Measurements from ENCODE around the gene NR3C1. TPM values are rescaled to one million over a fixed set of nuclear protein-coding genes. Genes with fewer than 3 reads are reported as not detected.
A peak's percentile ranks its signal among the peaks of the same experiment; 100 is the strongest.

NR3C1 gene
- total RNA-seq, 2 experiments from 2014 or later = 48.6 to 53.9 TPM

DNA sequence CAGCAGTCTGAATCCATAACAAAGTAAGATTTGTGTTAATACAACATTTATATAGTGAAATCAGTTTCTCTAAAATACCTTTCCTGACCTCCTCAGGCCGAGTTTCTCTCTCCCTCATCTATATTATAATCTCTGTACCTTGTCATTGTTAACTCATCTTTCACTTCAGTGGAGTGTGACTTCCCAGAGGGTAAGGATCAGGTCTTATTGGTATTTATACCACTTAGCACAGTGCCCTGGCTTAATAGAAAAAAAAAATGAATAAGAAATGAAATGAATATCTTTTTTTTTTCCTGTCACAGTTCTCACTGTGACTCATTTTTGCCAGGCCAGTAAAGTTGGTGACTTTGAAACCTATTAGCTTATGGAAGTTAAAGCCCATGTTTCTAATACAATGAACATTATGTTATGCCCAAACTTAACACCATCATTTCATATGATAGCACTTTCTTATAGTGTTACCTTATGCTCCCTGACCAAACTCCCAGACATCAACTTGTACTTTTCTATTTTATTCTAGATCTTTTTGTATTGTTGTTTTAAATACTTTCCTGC lies 90.1 kb downstream of the NR3C1 start:
- DNase-seq = no peak
- intact Hi-C loops (cut with micrococcal nuclease) = loop anchor here (5.0 kb wide), 2 partner anchors 84 to 96 kb away; no protein-coding TSS in a partner anchor
- H3K27me3 Mint-ChIP-seq = no peaks in the 10 kb centered on the region

DNA sequence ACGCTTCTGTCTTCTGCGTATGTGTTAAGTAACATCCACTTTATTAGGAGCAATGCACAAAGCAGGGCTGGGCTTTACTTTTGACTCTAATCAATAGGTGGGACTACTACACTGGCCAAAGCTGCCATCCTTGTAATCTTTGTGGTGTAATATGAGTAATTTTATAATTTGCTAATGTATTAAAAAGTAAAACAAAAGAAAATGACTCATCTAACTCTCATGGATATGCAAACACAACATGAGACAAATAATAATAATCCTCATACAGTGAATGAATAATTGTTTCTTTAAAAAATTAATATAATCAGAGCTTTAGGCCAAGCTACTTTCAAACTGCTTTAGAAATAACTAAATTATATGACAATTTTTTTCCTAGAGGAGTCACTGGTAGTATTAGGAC lies 90.7 kb downstream of the NR3C1 start:
- POLR2A ChIA-PET = interaction anchor here (1.5 kb wide), 1 partner anchor 99 kb away, joined by 3 read pairs; no protein-coding TSS in a partner anchor
- Mint-ChIP-seq H3K27ac (no peak overlapping the region), H3K4me3 (no peak overlapping the region), H3K27me3 (no peaks in the 10 kb centered on the region), H3K4me1 (ENCODE audit: low read depth) (peaks cover 58% of the 10 kb centered on the region), H3K36me3 (peaks cover 37% of the 10 kb centered on the region), H3K9me3 (no peaks in the 10 kb centered on the region)
- DNase-seq = no peak
- CTCF ChIA-PET = interaction anchor here (1.4 kb wide), 1 partner anchor 28 kb away, joined by 5 read pairs; no protein-coding TSS in a partner anchor
- intact Hi-C loops (cut with micrococcal nuclease) = loop anchor here (5.0 kb wide), 2 partner anchors 84 to 96 kb away; no protein-coding TSS in a partner anchor

More for the DNA sequence above, 90.1 kb downstream of the NR3C1 start:
- Mint-ChIP-seq H3K27ac (peak overlapping the region; percentile 5), H3K9me3 (no peaks in the 10 kb centered on the region), H3K36me3 (peaks cover 33% of the 10 kb centered on the region), H3K4me1 (ENCODE audit: low read depth) (peaks cover 63% of the 10 kb centered on the region), H3K4me3 (no peak overlapping the region)
- ChIA-PET CTCF (interaction anchor here (1.4 to 1.6 kb wide), 2 partner anchors 27 to 91 kb away, joined by 3 to 5 read pairs; no protein-coding TSS in a partner anchor), POLR2A (interaction anchor here (0.5 to 1.5 kb wide), 2 partner anchors 100 to 868 kb away, joined by 3 read pairs; no protein-coding TSS in a partner anchor)

DNA sequence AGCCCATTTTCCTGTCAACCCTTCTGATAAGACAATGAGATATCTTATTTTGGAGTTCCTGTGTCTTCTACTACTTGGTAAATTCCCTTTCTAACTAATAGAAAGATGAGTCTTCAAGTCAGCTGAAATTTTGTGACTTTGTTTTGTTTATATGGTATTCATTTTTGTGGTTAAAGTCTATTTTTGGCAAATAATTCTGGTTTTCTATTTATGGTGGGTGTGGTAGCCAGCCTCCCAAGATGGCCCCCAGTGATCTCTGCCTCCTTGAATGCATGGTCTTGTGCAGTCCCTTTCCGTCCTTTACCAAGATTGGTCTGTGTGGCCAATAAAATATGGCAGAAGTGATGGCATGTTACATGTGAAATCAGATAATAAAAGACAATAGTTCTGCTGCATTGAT lies 91.5 kb downstream of the NR3C1 start:
- Mint-ChIP-seq H3K27ac (no peak overlapping the region), H3K36me3 (peaks cover 40% of the 10 kb centered on the region)
- intact Hi-C loops (cut with micrococcal nuclease) = loop anchor here (5.0 kb wide), 2 partner anchors 85 to 95 kb away; no protein-coding TSS in a partner anchor

DNA sequence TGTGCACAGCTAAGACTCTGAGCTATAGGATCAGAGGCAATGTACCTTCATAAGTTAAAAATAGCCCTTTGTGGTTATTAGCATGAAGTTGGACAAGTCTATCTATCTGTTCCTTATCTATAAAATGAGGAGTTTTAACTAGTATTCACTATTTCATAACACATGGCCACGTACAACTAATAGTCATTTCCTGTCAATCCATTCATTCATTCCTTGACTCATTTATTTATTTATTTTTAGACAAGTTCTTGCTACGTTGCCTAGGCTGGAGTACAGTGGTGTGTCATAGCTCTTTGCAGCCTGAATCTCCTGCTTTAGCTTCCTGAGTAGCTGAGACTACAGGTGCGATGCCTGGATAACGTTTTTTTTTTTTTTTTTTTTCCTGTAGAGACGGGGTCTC lies 92.1 kb downstream of the NR3C1 start:
- ChIA-PET POLR2A (no interaction called here), CTCF (interaction anchor here (1.0 kb wide), 1 partner anchor 199 kb away, joined by 4 read pairs; no protein-coding TSS in a partner anchor)
- Mint-ChIP-seq H3K4me1 (ENCODE audit: low read depth) (peaks cover 51% of the 10 kb centered on the region), H3K9me3 (no peaks in the 10 kb centered on the region), H3K27ac (no peak overlapping the region), H3K27me3 (no peaks in the 10 kb centered on the region), H3K4me3 (no peak overlapping the region), H3K36me3 (peaks cover 40% of the 10 kb centered on the region)
- no peak for DNase-seq
- intact Hi-C loops (cut with micrococcal nuclease) = loop anchor here (5.0 kb wide), 2 partner anchors 86 to 94 kb away; no protein-coding TSS in a partner anchor

More for the DNA sequence above, 91.5 kb downstream of the NR3C1 start:
- no peak overlapping the region for H3K4me3 Mint-ChIP-seq
- POLR2A ChIA-PET = no interaction called here
- no peaks in the 10 kb centered on the region for H3K27me3 Mint-ChIP-seq
- CTCF ChIA-PET = no interaction called here
- DNase-seq = no peak
- no peaks in the 10 kb centered on the region for H3K9me3 Mint-ChIP-seq
- H3K4me1 Mint-ChIP-seq (ENCODE audit: low read depth) = peaks cover 53% of the 10 kb centered on the region

DNA sequence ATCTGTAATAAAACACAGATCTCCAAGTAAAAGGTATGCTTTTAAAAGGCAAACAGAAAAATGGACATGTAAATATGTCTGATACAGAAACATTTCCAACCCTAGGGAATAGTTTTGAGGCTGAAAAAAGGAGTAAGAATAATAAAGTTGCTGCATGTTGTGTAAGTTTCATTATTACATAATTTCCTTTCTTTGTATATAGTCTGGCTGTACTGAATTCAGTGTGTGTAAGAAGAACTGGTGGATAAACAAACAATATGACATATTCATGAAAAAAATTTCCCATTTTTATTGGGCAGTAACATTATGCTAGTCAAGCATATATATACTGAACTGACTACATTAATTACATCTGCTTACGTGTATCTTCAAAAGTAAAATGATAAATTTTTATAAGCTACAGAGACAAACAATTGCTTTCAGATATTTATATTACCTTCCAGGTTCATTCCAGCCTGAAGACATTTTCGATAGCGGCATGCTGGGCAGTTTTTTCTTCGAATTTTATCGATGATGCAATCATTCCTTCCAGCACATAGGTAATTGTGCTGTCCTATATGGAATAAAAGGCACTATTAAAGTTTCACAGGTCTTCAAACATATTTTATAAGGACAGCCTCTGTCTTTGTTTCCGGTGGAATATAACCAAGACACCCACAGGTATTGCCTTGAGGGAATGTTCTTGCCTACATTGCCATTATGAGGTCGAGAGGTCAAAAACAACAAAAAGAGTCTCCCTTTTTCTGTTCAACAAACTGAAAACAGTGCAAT lies 93.6 kb downstream of the NR3C1 start:
- ChIA-PET POLR2A (interaction anchor here (0.6 kb wide), 1 partner anchor 28 kb away, joined by 3 read pairs; no protein-coding TSS in a partner anchor), CTCF (no interaction called here)
- intact Hi-C loops (cut with micrococcal nuclease) = loop anchor here (5.0 kb wide), 2 partner anchors 87 to 93 kb away; no protein-coding TSS in a partner anchor
- peaks cover 58% of the 10 kb centered on the region for H3K4me1 Mint-ChIP-seq (ENCODE audit: low read depth)
- no peak for DNase-seq
- peaks cover 8% of the 10 kb centered on the region for H3K9me3 Mint-ChIP-seq
- no peaks in the 10 kb centered on the region for H3K27me3 Mint-ChIP-seq
- no peak overlapping the region for H3K4me3 Mint-ChIP-seq
- peaks cover 56% of the 10 kb centered on the region for H3K36me3 Mint-ChIP-seq
- H3K27ac Mint-ChIP-seq = no peak overlapping the region

DNA sequence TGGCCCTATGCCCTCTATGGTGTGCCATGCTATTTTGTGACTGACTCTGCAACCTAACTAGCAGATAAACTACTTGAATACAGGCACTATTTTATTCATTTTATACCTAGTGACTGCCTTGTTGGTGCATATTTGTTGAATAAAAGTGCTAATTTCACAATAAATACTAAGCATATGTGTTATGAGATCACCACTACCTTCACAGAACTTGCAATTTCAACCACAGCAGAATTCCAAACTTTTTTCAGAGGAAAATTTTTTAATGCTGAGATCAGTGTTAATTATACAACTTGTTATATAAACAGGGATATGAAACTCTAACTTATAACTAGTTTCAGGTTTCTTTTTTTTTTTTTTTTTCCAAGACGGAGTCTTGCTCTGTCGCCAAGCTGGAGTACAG lies 94.8 kb downstream of the NR3C1 start:
- H3K4me1 Mint-ChIP-seq (ENCODE audit: low read depth) = peaks cover 50% of the 10 kb centered on the region
- ChIA-PET CTCF (no interaction called here), POLR2A (no interaction called here)
- intact Hi-C loops (cut with micrococcal nuclease) = no loop called here
- peaks cover 61% of the 10 kb centered on the region for H3K36me3 Mint-ChIP-seq
- no peak for DNase-seq
- no peak overlapping the region for H3K27ac Mint-ChIP-seq
- H3K27me3 Mint-ChIP-seq = no peaks in the 10 kb centered on the region
- H3K4me3 Mint-ChIP-seq = no peak overlapping the region
- peaks cover 11% of the 10 kb centered on the region for H3K9me3 Mint-ChIP-seq

DNA sequence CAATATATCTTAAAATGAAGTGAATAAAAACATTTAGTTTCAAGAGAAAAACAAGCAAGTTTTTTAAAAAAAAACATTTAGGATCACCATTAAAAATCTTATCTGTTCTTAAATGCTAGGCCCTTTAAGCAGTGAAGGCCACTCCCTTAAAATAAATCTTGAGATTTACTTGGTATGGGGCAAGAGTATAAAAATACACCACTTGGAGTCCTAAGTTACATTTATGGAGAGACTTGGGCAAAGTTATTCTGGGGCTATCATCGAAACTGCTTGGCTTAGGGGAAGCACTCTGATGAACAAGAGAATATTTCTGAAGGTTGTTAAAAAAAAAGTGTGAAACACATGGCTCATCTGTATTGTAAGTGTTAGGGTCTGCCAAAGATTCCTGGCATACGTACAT lies 97.4 kb downstream of the NR3C1 start:
- H3K4me1 Mint-ChIP-seq (ENCODE audit: low read depth) = peaks cover 40% of the 10 kb centered on the region
- H3K27ac Mint-ChIP-seq = no peak overlapping the region
- ChIA-PET CTCF (no interaction called here), POLR2A (no interaction called here)
- no peak for DNase-seq
- no peaks in the 10 kb centered on the region for H3K27me3 Mint-ChIP-seq
- intact Hi-C loops (cut with micrococcal nuclease) = no loop called here
- H3K9me3 Mint-ChIP-seq = peaks cover 11% of the 10 kb centered on the region
- H3K4me3 Mint-ChIP-seq = no peak overlapping the region
- H3K36me3 Mint-ChIP-seq = peaks cover 55% of the 10 kb centered on the region

DNA sequence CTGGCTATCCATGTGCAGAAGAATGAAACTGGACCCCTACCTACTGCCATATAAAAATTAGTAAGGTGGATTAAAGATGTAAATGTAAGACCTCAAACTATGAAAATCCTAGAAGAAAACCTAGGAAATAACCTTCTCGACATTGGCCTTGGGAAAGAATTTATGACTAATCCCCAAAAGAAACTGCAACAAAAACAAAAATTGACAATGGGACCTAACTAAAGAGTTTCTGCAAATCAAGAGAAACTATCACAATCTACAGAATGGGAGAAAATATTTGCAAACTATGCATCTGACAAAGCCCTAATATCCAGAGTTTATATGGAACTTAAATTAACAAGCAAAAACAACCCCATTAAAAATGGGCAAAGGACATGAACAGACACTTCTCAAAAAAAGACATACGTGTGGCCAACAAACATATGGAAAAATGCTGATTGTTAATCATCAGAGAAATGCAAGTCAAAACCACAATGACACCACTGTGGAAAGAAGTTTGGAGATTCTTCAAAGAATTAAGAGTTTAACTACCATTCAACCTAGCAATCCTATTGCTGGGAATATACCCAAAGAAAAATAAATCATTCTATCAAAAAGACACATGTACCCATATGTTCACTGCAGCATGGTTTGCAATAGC lies 98.5 kb downstream of the NR3C1 start:
- peaks cover 58% of the 10 kb centered on the region for H3K36me3 Mint-ChIP-seq
- intact Hi-C loops (cut with micrococcal nuclease) = no loop called here
- H3K27me3 Mint-ChIP-seq = no peaks in the 10 kb centered on the region
- H3K4me1 Mint-ChIP-seq (ENCODE audit: low read depth) = peaks cover 34% of the 10 kb centered on the region
- H3K9me3 Mint-ChIP-seq = peaks cover 11% of the 10 kb centered on the region
- CTCF ChIA-PET = no interaction called here
- DNase-seq = no peak
- no peak overlapping the region for H3K4me3 Mint-ChIP-seq
- no peak overlapping the region for H3K27ac Mint-ChIP-seq
- POLR2A ChIA-PET = no interaction called here

DNA sequence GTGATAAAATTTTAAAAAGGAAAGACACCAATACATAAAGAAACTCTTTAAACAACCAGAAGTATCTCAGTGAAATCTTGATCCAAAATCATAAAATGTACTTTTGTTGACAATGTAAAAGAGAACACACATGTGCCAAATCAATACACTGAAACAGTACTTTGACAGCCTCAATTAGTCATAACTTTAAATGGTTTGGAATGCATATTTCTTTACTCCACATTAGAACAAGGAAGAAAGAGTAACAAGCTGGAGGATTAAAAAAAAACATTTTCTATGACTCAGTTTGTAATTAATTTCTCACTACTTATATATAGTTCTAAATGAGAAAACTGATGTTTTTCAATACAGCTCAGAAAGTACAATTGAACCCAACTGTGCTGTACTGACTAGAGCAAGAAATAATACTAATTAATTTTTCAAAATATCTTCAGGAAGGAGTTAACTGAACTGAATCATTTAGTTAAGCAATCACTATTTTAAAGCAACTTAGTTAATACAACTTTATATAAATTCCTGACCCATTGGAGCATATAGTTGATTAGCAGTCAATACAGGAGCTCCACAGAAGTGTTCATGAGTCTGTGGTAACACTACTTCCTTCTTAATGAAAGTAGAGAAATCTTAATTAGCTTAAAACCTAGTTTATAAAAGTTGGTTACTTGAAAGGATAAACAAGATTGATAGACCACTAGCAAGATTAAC lies 101.0 kb downstream of the NR3C1 start:
- Mint-ChIP-seq H3K9me3 (peaks cover 11% of the 10 kb centered on the region), H3K27me3 (no peaks in the 10 kb centered on the region), H3K4me1 (ENCODE audit: low read depth) (peaks cover 29% of the 10 kb centered on the region), H3K4me3 (no peak overlapping the region), H3K36me3 (peaks cover 47% of the 10 kb centered on the region), H3K27ac (no peak overlapping the region)
- intact Hi-C loops (cut with micrococcal nuclease) = no loop called here
- DNase-seq = no peak
- POLR2A ChIA-PET = no interaction called here
- CTCF ChIA-PET = no interaction called here

DNA sequence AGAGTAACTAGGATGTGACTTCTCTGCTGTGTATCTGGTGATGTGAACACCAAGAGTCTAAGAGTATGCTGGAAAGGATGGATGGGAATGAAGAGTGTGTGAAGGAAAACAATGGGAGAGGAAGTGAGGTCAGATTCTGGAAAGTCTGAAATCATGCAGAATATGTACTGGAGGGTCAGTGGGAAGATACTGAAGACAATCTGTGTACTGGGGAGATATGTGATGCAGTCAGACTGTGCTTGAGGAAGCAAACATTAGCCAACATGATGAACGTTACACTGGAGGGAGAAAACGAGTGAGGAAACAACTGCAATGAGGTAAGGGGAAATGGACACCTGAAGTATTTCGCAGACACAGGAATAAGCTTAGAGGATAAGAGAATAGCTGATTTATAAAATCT lies 105.7 kb downstream of the NR3C1 start:
- ChIA-PET CTCF (no interaction called here), POLR2A (no interaction called here)
- Mint-ChIP-seq H3K9me3 (no peaks in the 10 kb centered on the region), H3K36me3 (peaks cover 43% of the 10 kb centered on the region), H3K4me3 (no peak overlapping the region), H3K27me3 (no peaks in the 10 kb centered on the region), H3K27ac (no peak overlapping the region), H3K4me1 (ENCODE audit: low read depth) (peaks cover 7% of the 10 kb centered on the region)
- intact Hi-C loops (cut with micrococcal nuclease) = no loop called here
- no peak for DNase-seq

DNA sequence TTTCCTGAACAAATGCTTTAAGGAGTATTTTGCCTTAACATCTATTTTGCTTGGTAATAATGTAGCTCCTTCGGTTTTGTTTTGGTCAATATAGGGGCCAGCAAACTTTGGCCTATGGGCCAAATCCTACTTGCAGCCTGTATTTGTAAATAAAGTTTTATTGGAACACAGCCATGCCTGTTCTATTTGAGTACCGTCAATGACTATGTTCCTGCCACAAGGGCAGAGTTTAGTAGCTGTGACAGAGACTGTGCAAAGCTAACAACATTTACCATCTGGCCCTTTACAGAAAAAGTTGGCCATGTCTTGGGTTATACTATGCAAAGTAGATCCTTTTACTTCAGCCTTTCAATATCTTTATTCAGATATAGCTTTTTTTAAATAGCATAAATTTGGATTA lies 113.4 kb downstream of the NR3C1 start:
- no peaks in the 10 kb centered on the region for H3K4me1 Mint-ChIP-seq (ENCODE audit: low read depth)
- no peaks in the 10 kb centered on the region for H3K9me3 Mint-ChIP-seq
- CTCF ChIA-PET = no interaction called here
- no peaks in the 10 kb centered on the region for H3K27me3 Mint-ChIP-seq
- POLR2A ChIA-PET = no interaction called here
- intact Hi-C loops (cut with micrococcal nuclease) = no loop called here
- no peak overlapping the region for H3K27ac Mint-ChIP-seq
- H3K36me3 Mint-ChIP-seq = peaks cover 37% of the 10 kb centered on the region
- DNase-seq = no peak
- H3K4me3 Mint-ChIP-seq = no peak overlapping the region

DNA sequence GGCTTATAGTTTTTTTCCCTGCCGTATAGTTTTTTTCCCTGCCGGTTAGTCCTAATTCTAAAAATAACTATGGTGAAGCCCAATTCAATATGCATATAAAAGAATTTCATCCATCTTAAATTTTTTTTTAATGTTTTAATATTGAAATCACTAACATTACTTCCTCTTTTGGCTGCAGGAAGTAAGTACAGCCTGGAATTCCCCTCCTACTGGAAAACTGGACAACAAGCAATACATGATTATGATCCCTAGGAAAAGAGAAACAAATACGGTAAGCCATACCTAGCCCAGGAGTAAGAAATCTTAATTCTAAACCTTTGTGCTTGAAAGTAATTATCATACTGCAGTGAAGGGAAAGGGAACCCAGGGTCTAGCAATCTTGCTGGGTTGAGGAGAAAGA lies 119.0 kb downstream of the NR3C1 start:
- ChIA-PET POLR2A (no interaction called here), CTCF (no interaction called here)
- peaks cover 37% of the 10 kb centered on the region for H3K36me3 Mint-ChIP-seq

More for the DNA sequence above, 119.0 kb downstream of the NR3C1 start:
- no peaks in the 10 kb centered on the region for H3K9me3 Mint-ChIP-seq
- DNase-seq = no peak
- intact Hi-C loops (cut with micrococcal nuclease) = no loop called here
- H3K27me3 Mint-ChIP-seq = no peaks in the 10 kb centered on the region
- no peak overlapping the region for H3K4me3 Mint-ChIP-seq
- no peak overlapping the region for H3K27ac Mint-ChIP-seq
- H3K4me1 Mint-ChIP-seq (ENCODE audit: low read depth) = no peaks in the 10 kb centered on the region
